IMR-90 (cell line): ENCODE results near the gene BRCA2. TPM values are rescaled to one million over a fixed set of nuclear protein-coding genes. Genes with fewer than 3 reads are reported as not detected.

Source experiments
- ATAC-seq: fragments of 200-7000 bp; cut with Tn5 transposase; 2 replicates; pipeline ENCODE4 v1.9.1; 2020; ENCODE audit warnings: low read depth, mild to moderate bottlenecking, moderate library complexity
- BruUV-seq: library from RNA; stranded (reverse); fragments of 400-500 nt; replicated peaks from 2 replicates; lab custom pipeline; 2021; lab: Mats Ljungman, UMichigan
- CTCF ChIA-PET: fragments of 300-600 bp; formaldehyde crosslinking; extraction: SDS; loops from one replicate; lab custom pipeline; 2021; ENCODE audit warnings: antibody characterized with exemption; lab: Yijun Ruan, JAX
- POLR2A ChIA-PET: fragments of 300-600 bp; sonication (Branson Sonifier 250); formaldehyde crosslinking; loops from one replicate; lab custom pipeline; 2022; ENCODE audit warnings: antibody characterized with exemption; ENCODE audit not compliant: unreplicated experiment; lab: Charles Lee
- DNase-seq: peaks from one replicate; pipeline ENCODE4 v3.0.0; 2013
- H2AFZ ChIP-seq: replicated peaks from 2 replicates; pipeline ENCODE3; 2013; ENCODE audit warnings: low read length, mild to moderate bottlenecking; ENCODE audit not compliant: poor library complexity
- H2AK5ac ChIP-seq: 2 replicates; pipeline ENCODE4 v1.6.1; 2013; ENCODE audit warnings: low read depth, low read length, inconsistent platforms
- H2AK9ac ChIP-seq: replicated peaks from 2 replicates; pipeline ENCODE3; 2013; ENCODE audit warnings: mild to moderate bottlenecking, low read depth, low read length, moderate library complexity; ENCODE audit not compliant: poor library complexity
- H2BK120ac ChIP-seq: 2 replicates; pipeline ENCODE4 v1.6.1; 2013; ENCODE audit warnings: low read depth, low read length, inconsistent platforms
- H2BK15ac ChIP-seq: 3 replicates; pipeline ENCODE4 v1.6.1; 2013; ENCODE audit warnings: low read depth, low read length, inconsistent platforms
- H2BK20ac ChIP-seq: 2 replicates; pipeline ENCODE4 v1.6.1; 2013; ENCODE audit warnings: low read depth, mild to moderate bottlenecking, inconsistent platforms, low read length, moderate library complexity
- H2BK5ac ChIP-seq: 2 replicates; pipeline ENCODE4 v1.6.1; 2013; ENCODE audit warnings: mild to moderate bottlenecking, low read depth, low read length, inconsistent platforms; ENCODE audit not compliant: poor library complexity, severe bottlenecking
- H3K14ac ChIP-seq: replicated peaks from 2 replicates; pipeline ENCODE4 v1.6.1; 2013; ENCODE audit warnings: low read depth, low read length, inconsistent platforms
- H3K18ac ChIP-seq: 2 replicates; pipeline ENCODE4 v1.6.1; 2013; ENCODE audit warnings: low read depth, low read length, control low read depth
- H3K23ac ChIP-seq: 2 replicates; pipeline ENCODE4 v1.6.1; 2013; ENCODE audit warnings: low read depth, low read length, inconsistent platforms
- H3K27ac ChIP-seq: 2 replicates; pipeline ENCODE4 v1.5.1; 2013; ENCODE audit warnings: mild to moderate bottlenecking, control low read depth, low read length; ENCODE audit not compliant: insufficient read depth
- H3K27me3 ChIP-seq: 2 replicates; pipeline ENCODE4 v1.6.1; 2013; ENCODE audit warnings: low read length; ENCODE audit not compliant: control insufficient read depth, insufficient read depth
- H3K36me3 ChIP-seq: 2 replicates; pipeline ENCODE4 v1.6.1; 2013; ENCODE audit warnings: low read length, mixed read lengths; ENCODE audit not compliant: control insufficient read depth, insufficient read depth
- H3K4ac ChIP-seq: 2 replicates; pipeline ENCODE4 v1.6.1; 2013; ENCODE audit warnings: low read depth, low read length, inconsistent platforms
- H3K4me1 ChIP-seq: 2 replicates; pipeline ENCODE4 v1.6.1; 2013; ENCODE audit warnings: low read length, mixed read lengths; ENCODE audit not compliant: control insufficient read depth, insufficient read depth
- H3K4me2 ChIP-seq: 2 replicates; pipeline ENCODE4 v1.6.1; 2013; ENCODE audit warnings: low read depth, mild to moderate bottlenecking, control low read depth, low read length, moderate library complexity
- H3K4me3 ChIP-seq: 2 replicates; pipeline ENCODE4 v1.5.1; 2013; ENCODE audit warnings: low read depth, mild to moderate bottlenecking, control low read depth, low read length, moderate library complexity; ENCODE audit not compliant: insufficient read depth
- H3K56ac ChIP-seq: 2 replicates; pipeline ENCODE4 v1.6.1; 2013; ENCODE audit warnings: low read length, inconsistent platforms; ENCODE audit not compliant: insufficient read depth; ENCODE audit errors: extremely low read depth
- H3K79me1 ChIP-seq, 2 experiments: 2 replicates each; pipeline ENCODE4 v1.6.1; 2013; ENCODE audit warnings: low read length in 2 of 2, inconsistent platforms in 1 of 2, low read depth in 1 of 2
- H3K9ac ChIP-seq: 2 replicates; pipeline ENCODE4 v1.6.1; 2013; ENCODE audit warnings: low read depth, low read length, control low read depth
- H3K9me1 ChIP-seq: 2 replicates; pipeline ENCODE4 v1.6.1; 2013; ENCODE audit warnings: low read length, inconsistent platforms; ENCODE audit not compliant: insufficient read depth
- H3K9me3 ChIP-seq: 2 replicates; pipeline ENCODE4 v1.6.1; 2013; ENCODE audit warnings: low read length; ENCODE audit not compliant: control insufficient read depth, insufficient read depth
- H4K20me1 ChIP-seq: 2 replicates; pipeline ENCODE4 v1.6.1; 2013; ENCODE audit warnings: low read length, inconsistent platforms; ENCODE audit not compliant: insufficient read depth
- H4K5ac ChIP-seq: 2 replicates; pipeline ENCODE4 v1.6.1; 2013; ENCODE audit warnings: mild to moderate bottlenecking, low read depth, low read length, control low read depth
- H4K8ac ChIP-seq, 2 experiments: 2 replicates each; pipeline ENCODE4 v1.6.1; 2013; ENCODE audit warnings: low read depth in 2 of 2, low read length in 2 of 2, control low read depth in 1 of 2, inconsistent platforms in 1 of 2
- H4K91ac ChIP-seq: 2 replicates; pipeline ENCODE4 v1.6.1; 2013; ENCODE audit warnings: low read depth, low read length, inconsistent platforms; ENCODE audit not compliant: insufficient read depth
- CHD1 ChIP-seq: IDR thresholded peaks from 2 replicates; pipeline ENCODE4 v1.6.1; 2012; ENCODE audit warnings: low read depth, low read length, improper control_type of control experiment
- FOS ChIP-seq: fragments of 150-350 bp; IDR thresholded peaks from 2 replicates; pipeline ENCODE4 v1.6.1; 2016; ENCODE audit warnings: low read depth, low read length
- MAZ ChIP-seq: IDR thresholded peaks from 2 replicates; pipeline ENCODE4 v1.6.1; 2012; ENCODE audit warnings: low read depth, mild to moderate bottlenecking, low read length, improper control_type of control experiment, moderate library complexity, borderline replicate concordance
- NFE2L2 ChIP-seq: fragments of 150-350 bp; IDR thresholded peaks from 2 replicates; pipeline ENCODE4 v1.6.1; 2016; ENCODE audit warnings: low read depth, mild to moderate bottlenecking, low read length
- SMC3 ChIP-seq: fragments of 150-350 bp; IDR thresholded peaks from 2 replicates; pipeline ENCODE4 v1.6.1; 2016; ENCODE audit warnings: low read depth, mild to moderate bottlenecking, antibody characterized with exemption, low read length, moderate library complexity
- WGBS, 2 experiments: methylation state at CpG; one replicate each; pipeline versions ENCODE4 v1.1.5 to v1.1.7; 2013; ENCODE audit warnings: missing lambda C conversion rate in 2 of 2; ENCODE audit not compliant: insufficient read length in 1 of 2; ENCODE audit errors: extremely low coverage in 2 of 2; 5-methylcytosine and 5-hydroxymethylcytosine counted together
- dilution Hi-C: fragments of 300-500 bp; cut with HindIII; formaldehyde crosslinking; loops from one replicate; pipeline ENCODE4 v1.14.3; 2018; ENCODE audit warnings: low sequenced_read_pairs; ENCODE audit not compliant: unreplicated experiment
- in situ Hi-C: fragments of 300-500 bp; cut with MboI; formaldehyde crosslinking; loops from 3 replicates; pipeline ENCODE4 v1.14.3; 2019; ENCODE audit warnings: low sequenced_read_pairs, inconsistent platforms, mixed read lengths
- intact Hi-C: fragments of 100-400 bp; cut with micrococcal nuclease; formaldehyde crosslinking; loops from 2 replicates; pipeline ENCODE4 v1.10.0; 2022
- polyA plus RNA-seq, 3 experiments: library from polyadenylated mRNA; depleted of rRNA; stranded (reverse); fragments of >200 nt; gene quantifications; 2 replicates each; pipeline ENCODE4 v1.2.3, GENCODE V29; 2012; ENCODE audit warnings: low replicate concordance in 1 of 3
- total RNA-seq: library from RNA; depleted of rRNA; stranded (reverse); fragments of >200 nt; gene quantifications from 2 replicates; pipeline ENCODE4 v1.2.3, GENCODE V29; 2012

BRCA2 gene
- total and polyA plus RNA-seq, 2 of the 4 experiments (the other 2 are of a cell fraction) = 2.0 to 9.7 TPM

GRCh38 chr13:32281096-32281495 is 34.2 kb upstream of the BRCA2 start:
- H3K4me2 ChIP-seq = no peak overlapping the region
- H2AFZ ChIP-seq = no peak overlapping the region
- peaks cover 6% of the 10 kb centered on the region; the same call in 1 of the 2 replicates for H3K36me3 ChIP-seq
- H4K8ac ChIP-seq = no peak overlapping the region
- H4K91ac ChIP-seq = no peak overlapping the region
- POLR2A ChIA-PET = no interaction called here
- no peaks in the 10 kb centered on the region for H4K20me1 ChIP-seq
- CTCF ChIA-PET = no interaction called here
- BruUV-seq = no TSS peak
- H2BK120ac ChIP-seq = no peak overlapping the region
- no peak overlapping the region for H2BK20ac ChIP-seq
- TF ChIP-seq MAZ (no peak), SMC3 (no peak), CHD1 (no peak), NFE2L2 (no peak), FOS (no peak)
- in situ Hi-C loops = no loop called here
- H2BK15ac ChIP-seq = no peak overlapping the region
- no peak overlapping the region for H2AK9ac ChIP-seq
- no peak overlapping the region for H3K9ac ChIP-seq
- no peak overlapping the region for H2AK5ac ChIP-seq
- dilution Hi-C loops = no loop called here
- no CpG with 5 or more reads among the region's 1 CpG for WGBS, 2 experiments
- DNase-seq = no peak
- H3K27me3 ChIP-seq = no peaks in the 10 kb centered on the region
- no peak overlapping the region for H3K14ac ChIP-seq
- no peak overlapping the region for H3K4me3 ChIP-seq
- H3K23ac ChIP-seq = no peak overlapping the region
- peaks cover 6% of the 10 kb centered on the region for H3K9me1 ChIP-seq
- H3K56ac ChIP-seq = no peak overlapping the region
- no peak overlapping the region for H4K5ac ChIP-seq
- peaks cover 8% of the 10 kb centered on the region; the same call in 1 of the 2 replicates for H3K4me1 ChIP-seq
- no peak for ATAC-seq
- no peak overlapping the region for H2BK5ac ChIP-seq
- H3K4ac ChIP-seq = no peak overlapping the region
- no peak overlapping the region for H3K27ac ChIP-seq
- intact Hi-C loops = no loop called here
- H3K9me3 ChIP-seq = no peaks in the 10 kb centered on the region
- no peaks in the 10 kb centered on the region for H3K79me1 ChIP-seq
- no peak overlapping the region for H3K18ac ChIP-seq
